GM12892 (cell line): Measurements from ENCODE around the gene PCDHGA6.

ENCODE experiments used
- POLR2A ChIP-seq: IDR thresholded peaks from 2 replicates; pipeline ENCODE4 v1.6.1; 2011; ENCODE audit warnings: low read depth, low read length, control low read depth
- POLR2AphosphoS5 ChIP-seq: IDR thresholded peaks from 2 replicates; pipeline ENCODE4 v1.6.1; 2011; ENCODE audit warnings: low read depth, low read length, control low read depth

DNA sequence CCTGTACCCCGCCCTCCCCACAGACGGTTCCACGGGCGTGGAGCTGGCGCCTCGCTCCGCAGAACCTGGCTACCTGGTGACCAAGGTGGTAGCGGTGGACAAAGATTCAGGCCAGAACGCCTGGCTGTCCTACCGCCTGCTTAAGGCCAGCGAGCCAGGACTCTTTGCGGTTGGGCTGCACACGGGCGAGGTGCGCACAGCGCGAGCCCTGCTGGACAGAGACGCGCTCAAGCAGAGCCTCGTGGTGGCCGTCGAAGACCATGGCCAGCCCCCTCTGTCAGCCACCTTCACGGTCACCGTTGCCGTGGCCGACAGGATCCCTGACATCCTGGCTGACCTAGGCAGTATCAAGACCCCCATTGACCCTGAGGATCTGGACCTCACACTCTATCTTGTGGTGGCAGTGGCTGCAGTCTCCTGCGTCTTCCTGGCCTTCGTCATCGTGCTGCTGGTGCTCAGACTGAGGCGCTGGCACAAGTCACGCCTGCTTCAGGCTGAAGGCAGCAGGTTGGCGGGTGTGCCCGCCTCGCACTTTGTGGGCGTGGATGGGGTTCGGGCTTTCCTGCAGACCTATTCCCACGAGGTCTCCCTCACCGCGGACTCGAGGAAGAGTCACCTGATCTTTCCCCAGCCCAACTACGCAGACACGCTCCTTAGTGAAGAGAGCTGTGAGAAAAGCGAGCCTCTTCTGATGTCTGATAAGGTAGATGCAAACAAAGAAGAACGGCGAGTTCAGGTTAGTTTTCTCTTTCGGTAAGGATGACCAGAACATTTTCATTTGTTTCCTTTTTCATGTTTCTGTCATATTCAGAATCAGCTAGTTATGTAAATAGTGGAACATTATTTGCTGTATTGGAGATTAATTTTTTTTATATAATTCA lies 7.4 kb upstream of the PCDHGA6 start:
- TF ChIP-seq POLR2A: no peak
- TF ChIP-seq POLR2AphosphoS5: no peak
